Breast epithelium (tissue), 3 donors: Measurements from ENCODE around the gene SMARCAD1.

Source experiments
- POLR2A ChIP-seq: fragments of 450-650 bp; IDR thresholded peaks from one replicate; pipeline ENCODE4 v1.6.1; 2016; ENCODE audit warnings: antibody characterized with exemption, mild to moderate bottlenecking, moderate library complexity
- POLR2AphosphoS5 ChIP-seq, 3 donors: sonication (generic); formaldehyde crosslinking; IDR thresholded peaks; one replicate each; pipeline ENCODE4 v1.6.1; 2017; ENCODE audit warnings: antibody characterized with exemption in 3 of 3
- TF ChIP-seq, protein P1 (sequence below), 3 donors: fragments of 450-650 bp; IDR thresholded peaks; one replicate each; pipeline ENCODE4 v1.5.1; 2016 to 2017; ENCODE audit warnings: antibody characterized with exemption in 3 of 3, mild to moderate bottlenecking in 3 of 3, moderate library complexity in 3 of 3

DNA sequence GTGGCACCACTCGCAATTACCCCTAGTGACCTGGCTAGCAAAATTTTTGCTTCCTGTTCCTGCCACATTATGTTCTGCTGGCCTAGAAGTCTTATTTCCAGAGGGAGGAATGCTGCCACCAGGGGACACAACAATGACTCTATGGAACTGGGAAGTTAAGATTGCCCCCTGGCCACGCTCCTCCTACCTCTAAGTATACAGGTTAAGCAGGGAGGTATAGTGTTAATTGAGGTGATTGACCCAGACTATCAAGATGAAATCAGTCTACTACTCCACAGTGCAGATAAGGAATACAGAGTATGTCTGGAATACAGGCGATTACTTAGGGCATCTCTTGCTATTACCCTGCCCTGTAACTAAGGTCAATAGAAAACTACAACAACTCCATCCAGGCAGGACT lies 48.8 kb upstream of the SMARCAD1 start:
- TF ChIP-seq, protein P1, sequence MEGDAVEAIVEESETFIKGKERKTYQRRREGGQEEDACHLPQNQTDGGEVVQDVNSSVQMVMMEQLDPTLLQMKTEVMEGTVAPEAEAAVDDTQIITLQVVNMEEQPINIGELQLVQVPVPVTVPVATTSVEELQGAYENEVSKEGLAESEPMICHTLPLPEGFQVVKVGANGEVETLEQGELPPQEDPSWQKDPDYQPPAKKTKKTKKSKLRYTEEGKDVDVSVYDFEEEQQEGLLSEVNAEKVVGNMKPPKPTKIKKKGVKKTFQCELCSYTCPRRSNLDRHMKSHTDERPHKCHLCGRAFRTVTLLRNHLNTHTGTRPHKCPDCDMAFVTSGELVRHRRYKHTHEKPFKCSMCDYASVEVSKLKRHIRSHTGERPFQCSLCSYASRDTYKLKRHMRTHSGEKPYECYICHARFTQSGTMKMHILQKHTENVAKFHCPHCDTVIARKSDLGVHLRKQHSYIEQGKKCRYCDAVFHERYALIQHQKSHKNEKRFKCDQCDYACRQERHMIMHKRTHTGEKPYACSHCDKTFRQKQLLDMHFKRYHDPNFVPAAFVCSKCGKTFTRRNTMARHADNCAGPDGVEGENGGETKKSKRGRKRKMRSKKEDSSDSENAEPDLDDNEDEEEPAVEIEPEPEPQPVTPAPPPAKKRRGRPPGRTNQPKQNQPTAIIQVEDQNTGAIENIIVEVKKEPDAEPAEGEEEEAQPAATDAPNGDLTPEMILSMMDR (IDR thresholded peaks at IDR 0.05) = no peak
- TF ChIP-seq POLR2A (no peak), POLR2AphosphoS5 (IDR thresholded peaks at IDR 0.05) (no peak)
